ENCODE data around the gene KATNAL1. TPM values are rescaled to one million over a fixed set of nuclear protein-coding genes. Genes with fewer than 3 reads are reported as not detected.

Gene KATNAL1
- total and polyA plus RNA-seq, 2 of the 4 experiments (the other 2 are of a cell fraction) = 6.9 to 16.8 TPM

- H2AK5ac ChIP-seq (ENCODE audit: low read depth, low read length) = no peak overlapping the region
- H3K9me1 ChIP-seq (ENCODE audit: insufficient read depth, low read length) = no peaks in the 10 kb centered on the region; the same call in 1 of the 2 replicates
- H3K9me3 ChIP-seq (ENCODE audit: control insufficient read depth, insufficient read depth, low read length) = peaks cover 8% of the 10 kb centered on the region
- no peak overlapping the region for H3K14ac ChIP-seq (replicated peaks; ENCODE audit: low read depth, low read length)
- no peak for TF ChIP-seq RAD21 (IDR thresholded peaks at IDR 0.05; ENCODE audit: low read length)
- TF ChIP-seq CHD1 (IDR thresholded peaks at IDR 0.05; ENCODE audit: low read depth, low read length) = no peak
- TF ChIP-seq ELK1 (IDR thresholded peaks at IDR 0.05; ENCODE audit: borderline replicate concordance, low read depth, low read length) = no peak
- TF ChIP-seq SMC3 (IDR thresholded peaks at IDR 0.05; ENCODE audit: low read depth, low read length) = no peak
- no peak for TF ChIP-seq RFX5 (IDR thresholded peaks at IDR 0.05; ENCODE audit: low read depth, low read length)
- TF ChIP-seq MAFK (IDR thresholded peaks at IDR 0.05; ENCODE audit: low read depth, low read length) = no peak
- no peak for TF ChIP-seq BHLHE40 (IDR thresholded peaks at IDR 0.05; ENCODE audit: low read depth, low read length)
- TF ChIP-seq FOS (IDR thresholded peaks at IDR 0.05; ENCODE audit: low read depth, low read length) = no peak
- TF ChIP-seq MAZ (IDR thresholded peaks at IDR 0.05; ENCODE audit: borderline replicate concordance, low read depth, low read length) = no peak
- TF ChIP-seq RCOR1 (IDR thresholded peaks at IDR 0.05; ENCODE audit: insufficient replicate concordance, low read length) = no peak
- no peak for TF ChIP-seq CEBPB (IDR thresholded peaks at IDR 0.05; ENCODE audit: low read depth, low read length)
- no peak for TF ChIP-seq POLR2A (IDR thresholded peaks at IDR 0.05; ENCODE audit: low read depth, low read length)
- TF ChIP-seq USF2 (IDR thresholded peaks at IDR 0.05; ENCODE audit: low read depth, low read length) = no peak
- TF ChIP-seq CTCF (conservative IDR thresholded peaks at IDR 0.05; ENCODE audit: low read depth, low read length) = no peak
- TF ChIP-seq MXI1 (IDR thresholded peaks at IDR 0.05; ENCODE audit: borderline replicate concordance, low read depth, low read length) = no peak
- TF ChIP-seq NFE2L2 (IDR thresholded peaks at IDR 0.05; ENCODE audit: low read depth, low read length) = no peak
- H3K18ac ChIP-seq (ENCODE audit: low read depth, low read length) = no peak overlapping the region
- H3K79me1 ChIP-seq (ENCODE audit: low read depth in 1 of 2, low read length in 2 of 2) = no peaks in the 10 kb centered on the region
- H2BK5ac ChIP-seq (ENCODE audit: low read depth, low read length, poor library complexity, severe bottlenecking) = no peak overlapping the region
- DNase-seq (no peak), ATAC-seq (ENCODE audit: low read depth) (no peak)
- no peaks in the 10 kb centered on the region for H3K36me3 ChIP-seq (ENCODE audit: control insufficient read depth, insufficient read depth, low read length)
- no peak overlapping the region for H3K56ac ChIP-seq (ENCODE audit: extremely low read depth, insufficient read depth, low read length)
- H3K4me1 ChIP-seq (ENCODE audit: control insufficient read depth, insufficient read depth, low read length) = no peaks in the 10 kb centered on the region
- WGBS, 2 experiments (ENCODE audit: extremely low coverage in 2 of 2, insufficient read length in 1 of 2) = 100% methylated on average over 1 of the region's 6 CpGs; no CpG with 5 or more reads in 1 of the 2 experiments
- H3K27ac ChIP-seq (ENCODE audit: insufficient read depth, low read length) = no peak overlapping the region
- intact Hi-C loops (cut with micrococcal nuclease) (no loop called here), dilution Hi-C loops (cut with HindIII; ENCODE audit: low sequenced_read_pairs, unreplicated experiment) (no loop called here), in situ Hi-C loops (cut with MboI; ENCODE audit: low sequenced_read_pairs) (no loop called here)
- no peak overlapping the region for H4K91ac ChIP-seq (ENCODE audit: insufficient read depth, low read depth, low read length)
- no peak overlapping the region for H2BK20ac ChIP-seq (ENCODE audit: low read depth, low read length)
- BruUV-seq (replicated peaks) = no TSS peak
- no peak overlapping the region for H3K9ac ChIP-seq (ENCODE audit: low read depth, low read length)
- no peak overlapping the region for H4K5ac ChIP-seq (ENCODE audit: low read depth, low read length)
- H4K20me1 ChIP-seq (ENCODE audit: insufficient read depth, low read length) = no peaks in the 10 kb centered on the region
- peak overlapping the region; percentile 42 for H2AK9ac ChIP-seq (replicated peaks; ENCODE audit: low read depth, low read length, poor library complexity)
- H3K4me2 ChIP-seq (ENCODE audit: low read depth, low read length) = no peak overlapping the region
- H3K23ac ChIP-seq (ENCODE audit: low read depth, low read length) = no peak overlapping the region
- no peak overlapping the region for H4K8ac ChIP-seq (ENCODE audit: low read depth in 2 of 2, low read length in 2 of 2)
- no peak overlapping the region for H2BK120ac ChIP-seq (ENCODE audit: low read depth, low read length)
- H2BK15ac ChIP-seq (ENCODE audit: low read depth, low read length) = no peak overlapping the region
- no peak overlapping the region for H3K4me3 ChIP-seq (ENCODE audit: insufficient read depth, low read depth, low read length)
- ChIA-PET POLR2A (ENCODE audit: unreplicated experiment) (no interaction called here), CTCF (no interaction called here)
- H3K27me3 ChIP-seq (ENCODE audit: control insufficient read depth, insufficient read depth, low read length) = no peaks in the 10 kb centered on the region
- no peak overlapping the region for H3K4ac ChIP-seq (ENCODE audit: low read depth, low read length)
- H2AFZ ChIP-seq (replicated peaks; ENCODE audit: low read length, poor library complexity) = no peak overlapping the region
Observed at GRCh38 chr13:30355839-30356238, 48.5 kb upstream of the KATNAL1 start.

Measured in IMR-90 (cell line).